Esophagus (tissue), 2 donors: Measurements from ENCODE around the gene KCNA4. TPM values are rescaled to one million over a fixed set of nuclear protein-coding genes. Genes with fewer than 3 reads are reported as not detected.

Source experiments
- H3K27ac ChIP-seq, 2 donors: one replicate each; pipeline ENCODE4 v1.5.1; 2013; ENCODE audit warnings: low read depth in 2 of 2, mild to moderate bottlenecking in 2 of 2, inconsistent platforms in 1 of 2, low read length in 1 of 2, moderate library complexity in 1 of 2
- H3K27me3 ChIP-seq, 2 donors: one replicate each; pipeline ENCODE4 v1.6.1; 2013; ENCODE audit warnings: low read length in 2 of 2, control low read depth in 1 of 2, mild to moderate bottlenecking in 1 of 2; ENCODE audit not compliant: insufficient read depth in 2 of 2, control insufficient read depth in 1 of 2
- H3K36me3 ChIP-seq, 2 donors: one replicate each; pipeline ENCODE4 v1.6.1; 2013; ENCODE audit warnings: low read length in 1 of 2; ENCODE audit not compliant: control insufficient read depth in 2 of 2, insufficient read depth in 2 of 2
- H3K4me1 ChIP-seq, 2 donors: one replicate each; pipeline ENCODE4 v1.6.1; 2013; ENCODE audit warnings: low read length in 1 of 2; ENCODE audit not compliant: control insufficient read depth in 2 of 2, insufficient read depth in 2 of 2
- H3K4me3 ChIP-seq, 2 donors: one replicate each; pipeline ENCODE4 v1.5.1; 2013; ENCODE audit warnings: low read length in 2 of 2, mild to moderate bottlenecking in 2 of 2, low read depth in 1 of 2, moderate library complexity in 1 of 2
- H3K9me3 ChIP-seq, 2 donors: one replicate each; pipeline ENCODE4 v1.6.1; 2013; ENCODE audit warnings: mild to moderate bottlenecking in 2 of 2, low read depth in 1 of 2, low read length in 1 of 2, moderate library complexity in 1 of 2; ENCODE audit not compliant: control insufficient read depth in 2 of 2, insufficient read depth in 1 of 2
- WGBS, 2 donors: extraction: QIAGEN DNeasy Blood & Tissue Kit; methylation state at CpG; one replicate each; pipeline ENCODE4 v1.1.7; 2013; 5-methylcytosine and 5-hydroxymethylcytosine counted together
- polyA plus RNA-seq, 2 donors: library from polyadenylated mRNA; stranded (reverse); fragments of 200-250 nt; gene quantifications; one replicate each; pipeline ENCODE4 v1.2.3, GENCODE V29; 2013
- donor health status: healthy with polysubstance abuse.
- donor health status: Bipolar disorder and iron deficiency.

The KCNA4 gene
- polyA plus RNA-seq, 2 donors: not detected

DNA sequence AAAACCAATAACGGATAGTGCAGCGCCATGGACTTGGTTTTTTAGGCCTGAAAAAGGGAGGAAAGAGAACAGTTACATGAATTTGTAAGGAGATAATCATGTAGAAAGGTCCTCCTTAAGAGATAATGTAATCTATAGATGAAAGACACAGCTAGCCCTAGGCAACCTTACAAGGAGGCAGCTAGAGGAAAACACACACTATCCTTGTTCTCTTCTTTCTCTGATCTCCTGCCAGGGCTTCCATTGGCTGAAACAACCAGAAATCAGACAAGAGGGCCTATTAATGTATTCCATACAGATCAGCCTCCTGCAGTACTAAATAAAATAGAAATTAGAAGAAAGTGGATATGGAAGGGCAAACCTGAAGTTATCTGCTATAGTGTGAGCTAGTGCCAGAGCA, 53.0 kb downstream of the KCNA4 start:
- Histone ChIP-seq H3K4me1 (no peaks in the 10 kb centered on the region), H3K36me3 (no peaks in the 10 kb centered on the region), H3K9me3 (no peaks in the 10 kb centered on the region), H3K27me3 (no peaks in the 10 kb centered on the region), H3K27ac (no peak overlapping the region), H3K4me3 (no peak overlapping the region)
- 88 to 93% methylated on average over 2 of the region's 2 CpGs for WGBS, 2 donors

GRCh38 chr11:29963036-29963435, 53.8 kb downstream of the KCNA4 start:
- WGBS, 2 donors: 83 to 88% methylated on average over 2 of the region's 2 CpGs
- Histone ChIP-seq H3K9me3 (no peaks in the 10 kb centered on the region), H3K27me3 (no peaks in the 10 kb centered on the region), H3K27ac (no peak overlapping the region), H3K36me3 (no peaks in the 10 kb centered on the region), H3K4me3 (no peak overlapping the region), H3K4me1 (no peaks in the 10 kb centered on the region)

DNA sequence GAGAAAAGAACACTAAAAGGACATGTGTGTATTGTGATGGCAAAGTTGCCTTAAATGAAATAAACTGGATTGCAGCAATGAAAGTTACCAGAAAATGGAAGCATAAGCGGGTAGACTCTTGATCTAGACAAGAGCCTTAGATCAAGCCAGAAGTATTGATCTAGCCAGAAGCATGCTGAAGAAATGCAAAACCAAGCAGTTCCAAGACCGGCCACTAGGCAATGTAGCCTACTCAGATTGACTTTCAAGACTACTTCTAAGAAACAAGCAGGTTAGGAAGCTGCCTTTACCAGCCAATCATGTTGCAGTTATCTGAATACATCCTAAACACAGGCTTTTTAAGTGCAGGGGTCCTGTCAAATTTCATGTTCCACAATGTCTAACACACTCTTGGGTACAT, 54.6 kb downstream of the KCNA4 start:
- H3K27ac ChIP-seq: no peak overlapping the region
- H3K4me3 ChIP-seq: no peak overlapping the region
- no peaks in the 10 kb centered on the region for H3K9me3 ChIP-seq
- WGBS, 2 donors: 70 to 74% methylated on average over 2 of the region's 2 CpGs
- H3K36me3 ChIP-seq: no peaks in the 10 kb centered on the region
- no peaks in the 10 kb centered on the region for H3K4me1 ChIP-seq
- H3K27me3 ChIP-seq: no peaks in the 10 kb centered on the region

Other genes with a start within 250 kb of the KCNA4 start
- not detected for gene FSHB, start 214.0 kb upstream of the KCNA4 start, polyA plus RNA-seq